GM19328 (cell line): ENCODE measurements around the gene TRERF1.
A peak's percentile ranks its signal among the peaks of the same experiment; 100 is the strongest.
"Not testable (repeated sequence)": the region's sequence is repeated elsewhere in the genome, so short reads cannot be mapped to it uniquely, and the experiment has no call there.

Experiments
- ATAC-seq: cut with Tn5 transposase; IDR thresholded peaks from one replicate; pipeline ENCODE4 v1.9.1; 2021; ENCODE audit warnings: mild to moderate bottlenecking, moderate library complexity; ENCODE audit not compliant: unreplicated experiment

TRERF1 gene

DNA sequence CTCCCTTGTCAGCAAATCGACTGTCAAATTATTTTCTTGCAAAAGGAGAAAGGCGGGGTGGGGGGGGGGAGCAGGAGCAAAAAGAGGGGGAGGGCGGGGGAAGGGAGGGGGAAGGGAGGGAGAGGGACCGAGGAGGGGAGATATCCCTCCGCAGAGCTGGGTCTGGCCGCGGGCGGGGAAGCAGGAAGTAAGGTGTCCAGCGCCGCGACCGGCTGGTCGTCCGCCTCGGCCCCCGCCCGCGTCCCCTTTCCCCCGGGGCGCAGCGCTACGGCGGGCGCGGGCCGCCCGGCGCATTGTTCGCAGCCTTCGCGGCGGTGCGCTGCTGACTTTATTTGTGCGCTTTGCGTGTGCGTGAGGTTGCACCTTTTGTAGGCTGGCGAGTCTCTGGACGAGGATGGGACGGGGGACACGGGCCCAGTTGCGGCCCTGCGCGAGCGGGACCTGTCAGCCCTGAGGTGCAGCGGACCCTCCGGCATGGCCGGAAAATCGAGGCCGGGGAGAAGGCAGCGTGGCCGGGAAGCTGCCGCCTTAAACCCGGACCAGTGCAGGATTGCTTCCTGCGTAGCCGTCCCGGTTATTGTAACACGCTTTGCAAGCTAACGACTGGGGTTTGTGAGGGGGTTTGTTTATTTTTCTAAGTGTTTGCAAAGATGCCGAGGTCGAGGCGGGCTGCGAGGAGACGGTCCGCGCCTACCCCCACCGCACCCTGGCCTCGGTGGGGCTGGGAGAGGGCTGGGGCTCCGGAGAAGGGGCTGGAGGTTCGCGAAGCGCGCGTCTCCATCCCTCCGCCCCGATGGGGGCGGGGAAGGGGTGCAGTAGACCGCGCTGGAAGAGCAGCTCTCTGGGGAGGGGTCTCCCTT, 675 bp upstream of the TRERF1 start:
- peak; percentile 31 for ATAC-seq

GRCh38 chr6:42450477-42451332, 1.0 kb downstream of the TRERF1 start:
- ATAC-seq = no peak

GRCh38 chr6:42449917-42450476, 1.7 kb downstream of the TRERF1 start:
- no peak for ATAC-seq

- ATAC-seq = no peak
These were observed 2.6 kb downstream of the TRERF1 start for GRCh38 chr6:42448927-42449659.

- no peak for ATAC-seq
These were observed 3.3 kb downstream of the TRERF1 start for GRCh38 chr6:42448391-42448790.

GRCh38 chr6:42446996-42447395, 4.7 kb downstream of the TRERF1 start:
- no peak for ATAC-seq

DNA sequence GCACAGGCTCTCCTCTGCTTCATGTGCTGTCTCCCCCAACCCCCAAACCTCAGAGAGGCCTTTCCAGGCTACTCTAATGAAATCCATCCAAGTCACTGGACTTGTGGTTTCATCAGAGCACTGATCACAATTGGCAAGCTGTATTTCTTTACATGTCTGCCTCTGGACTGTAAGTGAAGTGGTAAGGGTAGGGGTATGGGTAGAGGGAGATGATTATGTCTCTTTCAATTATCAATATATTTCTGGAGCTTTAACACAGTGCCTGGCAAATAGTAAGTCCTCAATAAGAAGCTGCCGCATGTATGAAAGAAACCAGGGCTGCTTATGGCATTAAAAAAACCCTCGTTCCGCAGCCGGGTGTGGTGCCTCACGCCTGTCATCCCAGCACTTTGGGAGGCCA, 5.4 kb downstream of the TRERF1 start:
- ATAC-seq = no peak

GRCh38 chr6:42445955-42446354, 5.8 kb downstream of the TRERF1 start:
- ATAC-seq = not testable (repeated sequence)

DNA sequence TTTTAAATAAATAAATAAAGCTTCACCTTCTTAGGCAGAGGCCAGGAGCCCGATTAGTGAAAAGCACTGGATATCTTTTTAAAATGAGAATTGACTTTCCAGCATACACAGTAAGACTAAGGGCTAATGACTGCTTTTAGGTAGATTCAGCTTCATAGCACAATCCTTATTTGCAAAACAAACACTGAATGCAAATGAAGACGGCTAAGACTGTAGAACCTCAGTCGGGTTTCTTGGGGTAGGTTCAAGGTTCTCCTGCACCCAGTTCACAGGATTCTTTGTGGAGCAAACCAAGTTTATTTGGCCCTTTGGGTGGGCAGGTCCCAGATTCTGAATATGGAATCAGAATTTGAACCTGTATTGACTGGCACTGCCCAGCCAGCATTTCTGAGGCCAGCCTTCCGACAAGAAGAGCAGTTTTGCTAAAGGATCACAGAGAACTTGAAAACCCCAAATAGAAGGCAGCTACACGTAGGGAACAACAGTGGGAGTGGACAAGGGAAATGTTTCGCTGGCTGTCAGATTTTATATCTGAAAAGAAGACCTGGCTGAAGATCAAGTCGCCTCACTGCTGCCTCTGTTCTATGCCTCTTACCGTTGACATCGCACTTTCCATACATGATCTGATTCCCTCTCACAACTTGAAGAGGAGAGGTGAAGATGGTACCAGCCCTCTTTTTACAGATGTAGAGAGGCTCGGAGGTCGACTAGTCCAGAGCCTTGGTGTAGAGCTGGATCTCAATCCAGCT, 8.2 kb downstream of the TRERF1 start:
- ATAC-seq = no peak

DNA sequence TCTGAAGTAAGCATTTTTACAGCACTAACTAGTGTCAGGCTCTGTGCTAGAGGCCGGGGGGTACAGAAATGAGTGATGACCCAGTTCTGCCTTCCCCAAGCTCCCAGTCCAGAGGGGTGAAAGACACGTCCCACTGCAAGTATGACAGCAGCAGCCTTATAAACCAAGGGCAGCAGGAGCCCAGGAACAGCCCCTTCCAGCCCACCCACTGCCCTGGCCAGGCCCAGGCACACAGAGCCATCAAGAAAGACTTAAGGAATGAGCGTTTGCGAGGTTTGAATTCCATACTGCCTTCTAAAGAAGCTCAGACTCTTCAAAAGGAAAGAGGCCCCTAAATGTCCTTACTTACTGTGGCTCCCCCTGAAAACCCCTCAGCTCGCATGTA, 10.0 kb downstream of the TRERF1 start:
- no peak for ATAC-seq

- no peak for ATAC-seq
These were observed 10.7 kb downstream of the TRERF1 start for GRCh38 chr6:42440778-42441696.

DNA sequence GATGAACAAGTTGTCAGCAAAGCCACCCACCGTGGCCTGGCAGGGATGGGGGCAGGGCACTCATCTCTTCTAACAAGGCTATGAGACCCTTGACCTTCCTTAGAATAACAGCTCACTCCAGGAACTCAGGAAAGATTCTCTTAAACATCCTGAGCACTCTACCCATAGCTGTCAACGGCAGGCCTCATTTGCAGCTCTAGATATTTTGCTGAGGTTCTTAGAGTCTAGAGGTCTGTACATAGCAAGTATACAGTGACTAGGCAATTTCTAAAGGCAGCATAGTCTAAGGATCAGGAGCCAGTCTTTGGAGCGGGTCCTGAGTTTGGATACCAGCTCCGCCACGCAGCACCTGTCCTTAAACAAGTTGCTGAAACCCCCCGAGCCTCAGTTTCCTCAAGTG, 11.7 kb downstream of the TRERF1 start:
- ATAC-seq = no peak

- no peak for ATAC-seq
These were observed 14.9 kb downstream of the TRERF1 start for GRCh38 chr6:42436825-42437224.

DNA sequence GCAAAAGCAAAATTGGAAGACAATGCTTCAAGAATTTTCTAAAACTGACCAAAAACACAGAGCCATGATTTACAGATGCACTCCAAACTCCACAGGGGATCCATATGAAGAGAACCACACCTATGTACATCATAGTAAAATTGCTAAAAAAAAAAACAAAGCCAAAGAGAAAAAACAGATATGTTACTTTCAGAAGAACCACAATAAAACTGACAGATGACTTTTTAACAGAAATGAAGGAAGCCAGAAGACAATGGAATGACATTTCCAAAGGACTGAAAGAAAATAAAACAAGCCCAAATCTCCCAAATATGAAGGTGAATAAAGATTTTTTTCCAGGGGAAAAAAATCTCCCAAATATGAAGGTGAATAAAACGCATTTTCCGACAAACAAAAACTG, 17.5 kb downstream of the TRERF1 start:
- no peak for ATAC-seq

- ATAC-seq = no peak
These were observed 18.3 kb downstream of the TRERF1 start for GRCh38 chr6:42433409-42433808.

GRCh38 chr6:42431877-42432276, 19.8 kb downstream of the TRERF1 start:
- no peak for ATAC-seq

- ATAC-seq = no peak
These were observed 20.4 kb downstream of the TRERF1 start for GRCh38 chr6:42431356-42431755.

DNA sequence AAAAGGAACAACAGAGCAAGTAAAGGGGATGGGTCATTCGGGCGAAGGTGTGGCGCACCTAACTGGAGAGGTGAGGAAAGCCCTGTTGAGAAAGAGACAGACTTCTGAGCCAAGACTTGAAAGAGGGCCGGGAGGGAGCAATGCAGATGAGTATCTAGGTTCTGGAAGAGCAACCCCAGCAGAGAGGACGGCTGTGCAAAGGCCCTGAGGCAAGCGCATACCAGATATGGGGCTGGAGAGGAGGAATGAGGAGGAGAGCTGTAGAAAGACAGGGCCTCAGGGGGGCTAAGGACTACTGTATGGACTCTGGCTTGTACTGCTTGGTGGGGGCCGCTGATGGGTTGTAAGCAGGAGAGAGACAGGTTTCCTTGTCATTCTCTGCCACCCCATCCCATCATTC, 21.9 kb downstream of the TRERF1 start:
- ATAC-seq = no peak

GRCh38 chr6:42429042-42429585, 22.6 kb downstream of the TRERF1 start:
- no peak for ATAC-seq
